Tibial nerve (tissue), 4 donors: ENCODE data around the gene MEGF6. TPM values are rescaled to one million over a fixed set of nuclear protein-coding genes. Genes with fewer than 3 reads are reported as not detected.

Experiments used
- DNase-seq, 2 donors: peaks; one replicate each; pipeline ENCODE4 v3.0.0-alpha.2; 2019; ENCODE audit warnings: low spot score in 2 of 2
- H3K27ac ChIP-seq, 4 donors: fragments of 200-600 bp; sonication (generic) in 3 of 4; one replicate each; pipeline ENCODE4 v1.5.1; 2017 to 2019; ENCODE audit warnings: mild to moderate bottlenecking in 1 of 4
- H3K27me3 ChIP-seq, 2 donors: fragments of 200-600 bp; sonication (generic) in 1 of 2; one replicate each; pipeline versions ENCODE4 v1.5.1 to v1.6.0; 2017 to 2019
- H3K36me3 ChIP-seq, 3 donors: fragments of 200-600 bp; sonication (generic); one replicate each; pipeline ENCODE4 v1.5.1; 2018 to 2019
- H3K4me1 ChIP-seq, 4 donors: fragments of 200-600 bp; sonication (generic) in 3 of 4; one replicate each; pipeline ENCODE4 v1.5.1; 2017 to 2019
- H3K4me3 ChIP-seq, 4 donors: fragments of 200-600 bp; sonication (generic) in 3 of 4; one replicate each; pipeline ENCODE4 v1.5.1; 2017 to 2019; ENCODE audit warnings: mild to moderate bottlenecking in 1 of 4, moderate library complexity in 1 of 4
- H3K9me3 ChIP-seq, 4 donors: fragments of 200-600 bp; sonication (generic) in 3 of 4; one replicate each; pipeline ENCODE4 v1.5.1; 2017 to 2019
- EP300 ChIP-seq, 2 donors: sonication (generic); formaldehyde crosslinking; IDR thresholded peaks; one replicate each; pipeline ENCODE4 v1.6.1; 2017; ENCODE audit warnings: antibody characterized with exemption in 2 of 2, mild to moderate bottlenecking in 1 of 2
- POLR2A ChIP-seq, 2 donors: fragments of 450-650 bp; IDR thresholded peaks; one replicate each; pipeline ENCODE4 v1.6.1; 2017; ENCODE audit warnings: antibody characterized with exemption in 2 of 2, mild to moderate bottlenecking in 2 of 2, moderate library complexity in 2 of 2
- WGBS, 2 donors: methylation state at CpG; one replicate each; pipeline ENCODE4 v1.1.5; 2018; 5-methylcytosine and 5-hydroxymethylcytosine counted together
- total RNA-seq, 4 donors: library from RNA; depleted of rRNA; stranded (reverse); fragments of >200 nt; gene quantifications; one replicate each; pipeline ENCODE4 v1.1.0, GENCODE V29; 2016
- TF ChIP-seq, protein P1 (sequence below), 5 experiments: fragments of 200-600 bp in 3 of 5; fragments of 450-650 bp in 2 of 5; sonication (generic) in 3 of 5; IDR thresholded peaks; one replicate each; pipeline ENCODE4 v1.5.1; 2016 to 2019; ENCODE audit warnings: antibody characterized with exemption in 5 of 5, mild to moderate bottlenecking in 3 of 5, moderate library complexity in 2 of 5

MEGF6 gene
- total RNA-seq, 4 donors from 2014 or later = 25.3 to 63.3 (median 42.8) TPM

DNA sequence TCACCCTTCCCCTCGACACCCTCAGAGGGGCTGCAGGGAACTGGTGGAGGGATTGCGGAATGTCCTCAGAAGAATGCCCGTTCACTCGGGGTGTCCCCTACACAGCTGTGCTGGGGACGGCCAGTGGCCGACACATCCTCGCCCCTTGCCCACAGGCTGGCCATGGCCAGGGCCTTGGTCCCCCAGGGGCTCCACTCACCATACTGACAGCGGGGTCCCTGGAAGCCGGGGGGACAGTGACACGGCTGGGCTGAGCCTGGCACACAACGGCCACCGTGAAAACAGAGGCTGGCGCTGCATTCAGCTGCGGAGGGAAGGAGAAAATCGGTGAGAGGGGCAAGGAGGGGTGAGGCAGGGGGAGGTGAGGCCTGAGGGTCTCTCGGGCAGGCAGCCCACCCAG is 31.7 kb downstream of the MEGF6 start:
- Histone ChIP-seq H3K27me3 (no peaks in the 10 kb centered on the region), H3K36me3 (no peaks in the 10 kb centered on the region), H3K27ac (no peak overlapping the region), H3K4me3 (no peak overlapping the region), H3K9me3 (no peaks in the 10 kb centered on the region), H3K4me1 (peaks cover 0 to 9% (median 0%) of the 10 kb centered on the region in 4 donors)
- DNase-seq = no peak
- TF ChIP-seq, protein P1, sequence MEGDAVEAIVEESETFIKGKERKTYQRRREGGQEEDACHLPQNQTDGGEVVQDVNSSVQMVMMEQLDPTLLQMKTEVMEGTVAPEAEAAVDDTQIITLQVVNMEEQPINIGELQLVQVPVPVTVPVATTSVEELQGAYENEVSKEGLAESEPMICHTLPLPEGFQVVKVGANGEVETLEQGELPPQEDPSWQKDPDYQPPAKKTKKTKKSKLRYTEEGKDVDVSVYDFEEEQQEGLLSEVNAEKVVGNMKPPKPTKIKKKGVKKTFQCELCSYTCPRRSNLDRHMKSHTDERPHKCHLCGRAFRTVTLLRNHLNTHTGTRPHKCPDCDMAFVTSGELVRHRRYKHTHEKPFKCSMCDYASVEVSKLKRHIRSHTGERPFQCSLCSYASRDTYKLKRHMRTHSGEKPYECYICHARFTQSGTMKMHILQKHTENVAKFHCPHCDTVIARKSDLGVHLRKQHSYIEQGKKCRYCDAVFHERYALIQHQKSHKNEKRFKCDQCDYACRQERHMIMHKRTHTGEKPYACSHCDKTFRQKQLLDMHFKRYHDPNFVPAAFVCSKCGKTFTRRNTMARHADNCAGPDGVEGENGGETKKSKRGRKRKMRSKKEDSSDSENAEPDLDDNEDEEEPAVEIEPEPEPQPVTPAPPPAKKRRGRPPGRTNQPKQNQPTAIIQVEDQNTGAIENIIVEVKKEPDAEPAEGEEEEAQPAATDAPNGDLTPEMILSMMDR (IDR thresholded peaks at IDR 0.05) = no peak
- TF ChIP-seq EP300 (IDR thresholded peaks at IDR 0.05) (no peak), POLR2A (IDR thresholded peaks at IDR 0.05) (no peak)
- 88% methylated on average over 13 to 16 of the region's 16 CpGs for WGBS, 2 donors

GRCh38 chr1:3578906-3579305 is 32.4 kb downstream of the MEGF6 start:
- Histone ChIP-seq H3K36me3 (no peaks in the 10 kb centered on the region), H3K9me3 (no peaks in the 10 kb centered on the region), H3K4me1 (peaks cover 0 to 11% (median 0%) of the 10 kb centered on the region in 4 donors), H3K27me3 (no peaks in the 10 kb centered on the region), H3K4me3 (no peak overlapping the region), H3K27ac (no peak overlapping the region)
- DNase-seq = no peak
- TF ChIP-seq, protein P1 (IDR thresholded peaks at IDR 0.05) = no peak
- TF ChIP-seq EP300 (IDR thresholded peaks at IDR 0.05) (no peak), POLR2A (IDR thresholded peaks at IDR 0.05) (no peak)
- 81 to 84% methylated on average over 11 to 19 of the region's 19 CpGs for WGBS, 2 donors

DNA sequence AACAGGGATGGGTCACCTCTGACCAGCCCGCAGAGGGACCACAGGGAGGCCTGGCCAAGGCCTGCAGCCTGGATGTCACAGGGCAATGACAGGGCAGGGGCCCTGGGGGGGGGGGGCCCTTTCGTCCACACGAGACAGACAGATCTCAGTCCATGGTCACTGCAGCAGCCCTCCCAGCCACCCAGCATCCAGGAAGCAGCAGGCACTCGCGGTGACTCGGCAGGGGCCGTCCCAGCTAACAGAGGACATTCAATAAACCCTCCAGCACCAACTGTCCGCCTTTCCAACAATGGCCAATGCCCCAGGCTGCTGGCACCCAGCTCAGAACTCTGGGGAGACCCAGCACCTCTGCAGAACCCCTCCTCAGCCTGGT is 32.9 kb downstream of the MEGF6 start:
- no peaks in the 10 kb centered on the region for H3K9me3 ChIP-seq
- H3K4me3 ChIP-seq = no peak overlapping the region
- no peaks in the 10 kb centered on the region for H3K36me3 ChIP-seq
- no peak for TF ChIP-seq EP300 (IDR thresholded peaks at IDR 0.05)
- TF ChIP-seq, protein P1 (IDR thresholded peaks at IDR 0.05) = no peak
- no peak for TF ChIP-seq POLR2A (IDR thresholded peaks at IDR 0.05)
- WGBS, 2 donors = 77% methylated on average over 5 of the region's 8 CpGs; no CpG with 5 or more reads in 1 of the 2 donors
- H3K27ac ChIP-seq = no peak overlapping the region
- peaks cover 0 to 16% (median 1%) of the 10 kb centered on the region in 4 donors for H3K4me1 ChIP-seq
- DNase-seq = no peak
- H3K27me3 ChIP-seq = no peaks in the 10 kb centered on the region

DNA sequence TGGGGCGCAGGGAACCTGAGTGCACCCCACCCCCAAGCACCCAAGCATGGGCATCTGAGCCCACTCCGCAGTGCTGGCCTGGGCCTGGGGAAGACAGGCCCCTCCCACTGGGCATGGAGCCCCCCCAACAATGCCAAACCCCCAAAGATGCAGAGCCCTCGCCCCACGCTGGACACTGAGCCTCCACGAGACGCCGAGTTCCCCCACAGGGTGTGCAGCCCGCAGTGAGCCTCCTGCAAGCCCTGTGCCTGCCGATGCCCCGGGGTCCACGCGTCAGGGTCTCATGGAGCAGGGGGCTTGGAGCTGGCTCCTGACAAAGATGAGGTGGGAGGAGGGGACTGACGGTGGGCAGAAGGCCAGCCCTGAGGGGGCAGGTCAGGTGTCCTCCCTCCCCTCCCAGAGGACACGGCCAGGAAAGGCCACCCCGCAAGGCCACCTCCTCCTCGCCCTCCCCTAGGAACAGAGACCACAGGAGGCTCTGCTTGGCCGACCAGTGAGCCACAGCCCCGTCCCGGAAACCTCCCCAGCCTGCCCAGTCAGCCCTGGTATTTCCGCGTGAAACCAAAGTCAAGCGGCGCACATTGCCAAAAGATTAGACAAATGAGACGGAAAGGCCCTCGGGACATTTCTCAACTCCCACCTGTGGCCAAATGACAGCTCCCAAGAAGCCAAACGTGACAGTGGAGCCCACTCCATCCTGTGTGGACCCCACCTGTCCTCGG is 33.4 kb downstream of the MEGF6 start:
- Histone ChIP-seq H3K27me3 (no peaks in the 10 kb centered on the region), H3K36me3 (no peaks in the 10 kb centered on the region), H3K9me3 (no peaks in the 10 kb centered on the region), H3K4me1 (peaks cover 0 to 22% (median 3%) of the 10 kb centered on the region in 4 donors), H3K4me3 (no peak overlapping the region), H3K27ac (no peak overlapping the region)
- no peak for DNase-seq
- WGBS, 2 donors = 74 to 85% methylated on average over 22 to 25 of the region's 27 CpGs
- TF ChIP-seq, protein P1 (IDR thresholded peaks at IDR 0.05) = no peak
- TF ChIP-seq EP300 (IDR thresholded peaks at IDR 0.05) = no peak
- TF ChIP-seq POLR2A (IDR thresholded peaks at IDR 0.05) = no peak

DNA sequence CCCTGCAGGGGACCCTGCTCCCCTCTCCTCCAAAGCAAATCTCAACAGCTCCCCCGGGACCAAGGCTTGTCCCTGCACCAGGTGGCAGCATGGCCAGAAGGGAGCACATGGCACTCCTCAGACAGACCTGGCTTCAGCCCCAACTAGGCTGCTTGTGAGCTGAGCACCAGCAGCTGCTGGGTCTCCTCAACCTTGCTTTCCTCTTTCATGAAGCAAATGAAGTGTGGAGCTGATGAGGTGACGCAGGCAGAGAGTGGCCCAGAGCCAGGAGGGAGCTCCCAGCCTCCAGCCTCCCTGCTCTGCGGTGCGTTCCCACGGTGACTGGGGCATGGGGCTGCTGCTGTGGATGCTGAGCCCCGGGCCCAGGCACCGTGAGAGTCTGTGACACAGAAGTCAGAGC is 34.0 kb downstream of the MEGF6 start:
- H3K4me1 ChIP-seq = peaks cover 0 to 22% (median 3%) of the 10 kb centered on the region in 4 donors
- no peaks in the 10 kb centered on the region for H3K27me3 ChIP-seq
- H3K36me3 ChIP-seq = no peaks in the 10 kb centered on the region
- no peaks in the 10 kb centered on the region for H3K9me3 ChIP-seq
- WGBS, 2 donors = 30 to 34% methylated on average over 6 to 7 of the region's 7 CpGs
- no peak overlapping the region for H3K4me3 ChIP-seq
- DNase-seq = no peak
- no peak overlapping the region for H3K27ac ChIP-seq
- no peak for TF ChIP-seq EP300 (IDR thresholded peaks at IDR 0.05)
